ENCODE measurements around the gene MRPS22. TPM values are rescaled to one million over a fixed set of nuclear protein-coding genes. Genes with fewer than 3 reads are reported as not detected.
"Not testable (repeated sequence)": the region's sequence is repeated elsewhere in the genome, so short reads cannot be mapped to it uniquely, and the experiment has no call there.

MRPS22 gene
- total RNA-seq, 2 experiments from 2014 or later = 31.9 to 37.2 TPM

DNA sequence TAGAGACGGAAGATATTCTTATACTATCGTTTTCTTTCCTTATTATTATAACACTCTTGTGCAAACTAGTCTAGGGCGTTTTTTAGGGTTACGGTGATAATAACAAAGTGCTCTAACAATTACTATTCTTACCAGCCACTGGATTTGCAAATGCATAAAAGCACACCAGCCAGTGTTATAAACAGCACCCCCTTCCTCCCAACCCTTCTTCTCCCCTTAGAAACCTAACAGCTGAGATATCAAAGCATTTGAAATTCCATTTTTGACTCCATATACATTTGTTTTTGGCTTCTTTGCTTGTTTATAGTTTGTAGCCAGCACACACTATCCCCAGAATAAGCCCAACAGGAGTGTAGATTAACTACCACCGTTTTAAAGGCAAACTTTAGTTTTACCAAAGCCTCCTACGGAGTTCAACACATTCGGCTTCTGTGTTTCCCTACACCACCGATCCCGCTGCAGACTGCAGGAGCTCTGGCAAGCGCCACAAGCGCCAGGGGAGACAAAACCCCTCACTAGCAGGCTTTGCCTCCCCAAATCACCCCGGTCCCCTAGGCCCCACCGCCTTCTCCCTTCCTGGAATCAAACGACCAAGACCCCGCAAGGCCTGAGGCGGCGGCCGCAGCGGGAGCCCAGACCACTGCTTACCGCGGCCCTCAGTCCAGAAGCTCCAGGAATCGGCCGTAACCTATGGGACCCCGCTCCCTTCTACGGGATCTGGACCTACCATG, 45.2 kb downstream of the MRPS22 start:
- H3K4me3 Mint-ChIP-seq = peak overlapping the region; percentile 96
- POLR2A ChIA-PET = interaction anchor here (1.2 to 3.4 kb wide), 7 partner anchors 8 to 1878 kb away, joined by 3 to 22 read pairs (median 4); partner anchors contain the start of genes DBR1 and MRPS22
- H3K27ac Mint-ChIP-seq = peak overlapping the region; percentile 84
- H3K36me3 Mint-ChIP-seq (ENCODE audit: low read depth) = peaks cover 10% of the 10 kb centered on the region
- H3K4me1 Mint-ChIP-seq = peaks cover 41% of the 10 kb centered on the region
- no peaks in the 10 kb centered on the region for H3K9me3 Mint-ChIP-seq
- CTCF ChIA-PET = interaction anchor here (0.7 to 1.8 kb wide), 7 partner anchors 8 to 598 kb away, joined by 3 to 6 read pairs (median 4); no protein-coding TSS in a partner anchor
- H3K27me3 Mint-ChIP-seq = no peaks in the 10 kb centered on the region
- peak; percentile 45 for DNase-seq

- peak within 1 kb of the TSS; percentile 96 for H3K4me3 Mint-ChIP-seq
- peaks cover 35% of the 10 kb centered on the region for H3K4me1 Mint-ChIP-seq
- peaks cover under 1% of the 10 kb centered on the region for H3K27me3 Mint-ChIP-seq
- no peaks in the 10 kb centered on the region for H3K9me3 Mint-ChIP-seq
- ChIA-PET POLR2A (interaction anchor here (1.2 to 3.4 kb wide), 6 partner anchors 9 to 1877 kb away, joined by 3 to 22 read pairs (median 6); partner anchors contain the start of genes DBR1 and MRPS22), CTCF (interaction anchor here (0.9 to 1.8 kb wide), 6 partner anchors 9 to 278 kb away, joined by 3 to 6 read pairs (median 4); no protein-coding TSS in a partner anchor)
- peaks cover 10% of the 10 kb centered on the region for H3K36me3 Mint-ChIP-seq (ENCODE audit: low read depth)
- H3K27ac Mint-ChIP-seq = peak within 1 kb of the TSS; percentile 84
- DNase-seq = peak; percentile 97
Observed at GRCh38 chr3:139389552-139390368, 45.9 kb downstream of the MRPS22 start, which contains the start of gene COPB2. COPB2 (minus strand) TSS chr3:139389647; CDS start chr3:139389550, 97 bp downstream.

- Mint-ChIP-seq H3K4me3 (no peak overlapping the region), H3K27me3 (peaks cover 4% of the 10 kb centered on the region), H3K9me3 (no peaks in the 10 kb centered on the region), H3K36me3 (ENCODE audit: low read depth) (peaks cover 3% of the 10 kb centered on the region), H3K4me1 (peaks cover 6% of the 10 kb centered on the region), H3K27ac (no peak overlapping the region)
- DNase-seq = no peak
- ChIA-PET CTCF (no interaction called here), POLR2A (no interaction called here)
Observed at GRCh38 chr3:139394116-139394515, 50.3 kb downstream of the MRPS22 start.

- no peaks in the 10 kb centered on the region for H3K36me3 Mint-ChIP-seq (ENCODE audit: low read depth)
- peaks cover 5% of the 10 kb centered on the region for H3K9me3 Mint-ChIP-seq
- DNase-seq = no peak
- no peaks in the 10 kb centered on the region for H3K4me1 Mint-ChIP-seq
- no peak overlapping the region for H3K27ac Mint-ChIP-seq
- peaks cover 4% of the 10 kb centered on the region for H3K27me3 Mint-ChIP-seq
- POLR2A ChIA-PET = no interaction called here
- CTCF ChIA-PET = interaction anchor here (0.7 kb wide), 1 partner anchor 104 kb away, joined by 3 read pairs; no protein-coding TSS in a partner anchor
- H3K4me3 Mint-ChIP-seq = no peak overlapping the region
Observed at GRCh38 chr3:139396707-139397106, 52.9 kb downstream of the MRPS22 start.

DNA sequence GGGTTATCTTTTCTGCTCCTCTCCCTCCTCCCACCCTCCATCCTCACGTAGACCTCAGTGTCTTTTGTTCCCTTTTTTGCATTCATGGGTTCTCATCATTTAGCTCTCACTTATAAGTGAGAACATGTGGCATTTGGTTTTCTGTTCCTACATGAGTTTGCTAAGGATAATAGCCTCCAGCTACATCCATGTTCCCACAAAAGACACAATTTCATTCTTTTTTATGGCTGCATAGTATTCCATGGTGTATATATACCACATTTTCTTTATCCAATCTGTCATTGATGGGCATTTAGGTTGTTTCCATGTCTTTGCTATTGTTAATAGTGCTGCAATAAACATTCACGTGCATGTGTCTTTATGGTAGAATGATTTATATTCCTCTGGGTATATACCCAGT, 57.3 kb downstream of the MRPS22 start:
- DNase-seq; POLR2A ChIA-PET; H3K4me3 Mint-ChIP-seq; H3K27me3 Mint-ChIP-seq; H3K36me3 Mint-ChIP-seq (ENCODE audit: low read depth); CTCF ChIA-PET; H3K27ac Mint-ChIP-seq; H3K4me1 Mint-ChIP-seq: not testable (repeated sequence)
- peaks cover 15% of the 10 kb centered on the region for H3K9me3 Mint-ChIP-seq

Other genes with a start within 250 kb of the MRPS22 start
- gene COPB2, start 45.6 kb downstream of the MRPS22 start, total RNA-seq = 100 to 1,000 TPM; 106 to 109 TPM
- not detected for gene RBP2, start 132.5 kb downstream of the MRPS22 start, total RNA-seq
- gene RBP1, start 195.7 kb downstream of the MRPS22 start, total RNA-seq = not detected